Thymus (tissue), 11 donors: ENCODE data around the gene PSMB11. TPM values are rescaled to one million over a fixed set of nuclear protein-coding genes. Genes with fewer than 3 reads are reported as not detected.

Experiments used
- DNase-seq, 9 donors: peaks; one replicate each; pipeline ENCODE4 v3.0.0-alpha.2; 2013; ENCODE audit warnings: low spot score in 9 of 9, low read depth in 6 of 9, missing footprints in 1 of 9
- H3K27ac ChIP-seq, 2 donors: one replicate each; pipeline ENCODE4 v1.5.1; 2013; ENCODE audit warnings: control low read depth in 1 of 2, low read depth in 1 of 2, low read length in 1 of 2, mild to moderate bottlenecking in 1 of 2, moderate library complexity in 1 of 2
- H3K27me3 ChIP-seq, 2 donors: one replicate each; pipeline ENCODE4 v1.5.1; 2013; ENCODE audit warnings: low read length in 1 of 2; ENCODE audit not compliant: control insufficient read depth in 2 of 2, insufficient read depth in 1 of 2
- H3K36me3 ChIP-seq, 2 donors: one replicate each; pipeline ENCODE4 v1.5.1; 2013; ENCODE audit warnings: low read length in 1 of 2, mild to moderate bottlenecking in 1 of 2, moderate library complexity in 1 of 2; ENCODE audit not compliant: control insufficient read depth in 2 of 2, insufficient read depth in 2 of 2
- H3K4me1 ChIP-seq, 2 donors: one replicate each; pipeline ENCODE4 v1.5.1; 2013; ENCODE audit warnings: low read length in 2 of 2; ENCODE audit not compliant: control insufficient read depth in 2 of 2, insufficient read depth in 2 of 2
- H3K4me3 ChIP-seq, 2 donors: one replicate each; pipeline ENCODE4 v1.5.1; 2013; ENCODE audit warnings: low read length in 2 of 2, control low read depth in 1 of 2, mild to moderate bottlenecking in 1 of 2
- H3K9me3 ChIP-seq, 2 donors: one replicate each; pipeline ENCODE4 v1.5.1; 2013; ENCODE audit warnings: low read length in 1 of 2, mild to moderate bottlenecking in 1 of 2; ENCODE audit not compliant: control insufficient read depth in 2 of 2, insufficient read depth in 1 of 2
- WGBS: extraction: QIAGEN DNeasy Blood & Tissue Kit; methylation state at CpG from one replicate; pipeline ENCODE4 v1.1.7; 2013; 5-methylcytosine and 5-hydroxymethylcytosine counted together
- polyA plus RNA-seq: library from polyadenylated mRNA; stranded (reverse); fragments of 200-250 nt; gene quantifications from one replicate; pipeline ENCODE4 v1.2.3, GENCODE V29; 2013
- total RNA-seq: library from RNA; stranded (reverse); fragments of 120-200 nt; gene quantifications from one replicate; pipeline ENCODE4 v1.2.4, GENCODE V29; 2013
- donor health status: healthy.

PSMB11 gene
- total and polyA plus RNA-seq, 2 donors = 0.62 to 48.7 TPM

- Histone ChIP-seq H3K27me3 (no peaks in the 10 kb centered on the region), H3K4me3 (peak overlapping the region; percentile 67 to 82), H3K27ac (peak overlapping the region in 1 of 2 donors; percentile 71), H3K9me3 (no peaks in the 10 kb centered on the region), H3K4me1 (peaks cover 13 to 32% of the 10 kb centered on the region in 2 donors), H3K36me3 (peaks cover 59 to 72% of the 10 kb centered on the region in 2 donors)
- WGBS = 28% methylated on average over 10 of the region's 10 CpGs
- DNase-seq = no peak
These were observed 28.5 kb downstream of the PSMB11 start for GRCh38 chr14:23070262-23071129.

- peak overlapping the region; percentile 67 to 82 for H3K4me3 ChIP-seq
- no peaks in the 10 kb centered on the region for H3K9me3 ChIP-seq
- H3K27me3 ChIP-seq = no peaks in the 10 kb centered on the region
- H3K36me3 ChIP-seq = peaks cover 58 to 72% of the 10 kb centered on the region in 2 donors
- peaks cover 13 to 32% of the 10 kb centered on the region in 2 donors for H3K4me1 ChIP-seq
- H3K27ac ChIP-seq = peak overlapping the region; percentile 62 to 71
- WGBS = 4% methylated on average over 14 of the region's 14 CpGs
- peak in 8 of 9 donors; percentile 59 to 89 (median 70) for DNase-seq
These were observed 29.4 kb downstream of the PSMB11 start for GRCh38 chr14:23071244-23071920.

- Histone ChIP-seq H3K4me1 (peaks cover 13 to 32% of the 10 kb centered on the region in 2 donors), H3K9me3 (no peaks in the 10 kb centered on the region), H3K27me3 (no peaks in the 10 kb centered on the region), H3K27ac (peak overlapping the region in 1 of 2 donors; percentile 71), H3K36me3 (peaks cover 58 to 72% of the 10 kb centered on the region in 2 donors), H3K4me3 (peak overlapping the region in 1 of 2 donors; percentile 67)
- DNase-seq = no peak
- 81% methylated on average over 5 of the region's 5 CpGs for WGBS
These were observed 30.0 kb downstream of the PSMB11 start for GRCh38 chr14:23071921-23072539.

GRCh38 chr14:23074906-23075305 is 32.9 kb downstream of the PSMB11 start:
- 97% methylated on average over 1 of the region's 1 CpG for WGBS
- no peaks in the 10 kb centered on the region for H3K9me3 ChIP-seq
- no peak overlapping the region for H3K27ac ChIP-seq
- peaks cover 13 to 18% of the 10 kb centered on the region in 2 donors for H3K4me1 ChIP-seq
- H3K36me3 ChIP-seq = peaks cover 63 to 75% of the 10 kb centered on the region in 2 donors
- no peak for DNase-seq
- no peak overlapping the region for H3K4me3 ChIP-seq
- no peaks in the 10 kb centered on the region for H3K27me3 ChIP-seq

- H3K27ac ChIP-seq = no peak overlapping the region
These were observed 34.9 kb downstream of the PSMB11 start for GRCh38 chr14:23076785-23077408.

GRCh38 chr14:23077962-23078361 is 36.0 kb downstream of the PSMB11 start:
- H3K4me1 ChIP-seq = no peaks in the 10 kb centered on the region
- 96% methylated on average over 5 of the region's 5 CpGs for WGBS

More at GRCh38 chr14:23076785-23077408, 34.9 kb downstream of the PSMB11 start:
- H3K36me3 ChIP-seq = peaks cover 75 to 93% of the 10 kb centered on the region in 2 donors
- no peak overlapping the region for H3K4me3 ChIP-seq
- H3K27me3 ChIP-seq = no peaks in the 10 kb centered on the region
- H3K9me3 ChIP-seq = no peaks in the 10 kb centered on the region
- peaks cover under 1 to 4% of the 10 kb centered on the region in 2 donors for H3K4me1 ChIP-seq
- 78% methylated on average over 5 of the region's 5 CpGs for WGBS
- peak in 5 of 9 donors; percentile 45 to 68 (median 50) for DNase-seq

GRCh38 chr14:23078692-23079116 is 36.7 kb downstream of the PSMB11 start:
- H3K4me1 ChIP-seq = no peaks in the 10 kb centered on the region
- H3K4me3 ChIP-seq = no peak overlapping the region
- no peak for DNase-seq
- 94% methylated on average over 2 of the region's 2 CpGs for WGBS
- H3K36me3 ChIP-seq = peaks cover 75 to 86% of the 10 kb centered on the region in 2 donors
- no peak overlapping the region for H3K27ac ChIP-seq
- H3K27me3 ChIP-seq = no peaks in the 10 kb centered on the region
- no peaks in the 10 kb centered on the region for H3K9me3 ChIP-seq

More at GRCh38 chr14:23077962-23078361, 36.0 kb downstream of the PSMB11 start:
- Histone ChIP-seq H3K4me3 (no peak overlapping the region), H3K36me3 (peaks cover 76 to 87% of the 10 kb centered on the region in 2 donors), H3K27me3 (no peaks in the 10 kb centered on the region), H3K9me3 (no peaks in the 10 kb centered on the region), H3K27ac (no peak overlapping the region)
- DNase-seq = no peak

- H3K4me3 ChIP-seq = no peak overlapping the region
- no peak for DNase-seq
- H3K9me3 ChIP-seq = no peaks in the 10 kb centered on the region
- H3K27ac ChIP-seq = peak overlapping the region in 1 of 2 donors; percentile 27
- no peaks in the 10 kb centered on the region for H3K4me1 ChIP-seq
- peaks cover 69 to 87% of the 10 kb centered on the region in 2 donors for H3K36me3 ChIP-seq
- 97% methylated on average over 2 of the region's 2 CpGs for WGBS
- H3K27me3 ChIP-seq = no peaks in the 10 kb centered on the region
These were observed 37.7 kb downstream of the PSMB11 start for GRCh38 chr14:23079716-23080115.
